DOHH2 (cell line): Measurements from ENCODE around the gene IL22RA1.

Source experiments
- EZH2phosphoT487 ChIP-seq: fragments of 200-600 bp; sonication (generic); IDR thresholded peaks from 2 replicates; pipeline ENCODE4 v1.6.1; 2017; ENCODE audit warnings: borderline replicate concordance, mild to moderate bottlenecking, antibody characterized with exemption, low read length, moderate library complexity, mixed read lengths
- TF ChIP-seq, protein P1 (sequence below): fragments of 200-600 bp; sonication (generic); IDR thresholded peaks from one replicate; pipeline ENCODE4 v1.5.1; 2014; ENCODE audit warnings: antibody characterized with exemption, mild to moderate bottlenecking, low read depth, low read length; ENCODE audit not compliant: poor library complexity, severe bottlenecking

- TF ChIP-seq, protein P1, sequence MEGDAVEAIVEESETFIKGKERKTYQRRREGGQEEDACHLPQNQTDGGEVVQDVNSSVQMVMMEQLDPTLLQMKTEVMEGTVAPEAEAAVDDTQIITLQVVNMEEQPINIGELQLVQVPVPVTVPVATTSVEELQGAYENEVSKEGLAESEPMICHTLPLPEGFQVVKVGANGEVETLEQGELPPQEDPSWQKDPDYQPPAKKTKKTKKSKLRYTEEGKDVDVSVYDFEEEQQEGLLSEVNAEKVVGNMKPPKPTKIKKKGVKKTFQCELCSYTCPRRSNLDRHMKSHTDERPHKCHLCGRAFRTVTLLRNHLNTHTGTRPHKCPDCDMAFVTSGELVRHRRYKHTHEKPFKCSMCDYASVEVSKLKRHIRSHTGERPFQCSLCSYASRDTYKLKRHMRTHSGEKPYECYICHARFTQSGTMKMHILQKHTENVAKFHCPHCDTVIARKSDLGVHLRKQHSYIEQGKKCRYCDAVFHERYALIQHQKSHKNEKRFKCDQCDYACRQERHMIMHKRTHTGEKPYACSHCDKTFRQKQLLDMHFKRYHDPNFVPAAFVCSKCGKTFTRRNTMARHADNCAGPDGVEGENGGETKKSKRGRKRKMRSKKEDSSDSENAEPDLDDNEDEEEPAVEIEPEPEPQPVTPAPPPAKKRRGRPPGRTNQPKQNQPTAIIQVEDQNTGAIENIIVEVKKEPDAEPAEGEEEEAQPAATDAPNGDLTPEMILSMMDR: no peak
- no peak for TF ChIP-seq EZH2phosphoT487
Observed at GRCh38 chr1:24165500-24165899, 22.6 kb upstream of the IL22RA1 start.
